ENCODE measurements around the gene FAAH2.
"Not testable (repeated sequence)": the region's sequence is repeated elsewhere in the genome, so short reads cannot be mapped to it uniquely, and the experiment has no call there.

The FAAH2 gene

DNA sequence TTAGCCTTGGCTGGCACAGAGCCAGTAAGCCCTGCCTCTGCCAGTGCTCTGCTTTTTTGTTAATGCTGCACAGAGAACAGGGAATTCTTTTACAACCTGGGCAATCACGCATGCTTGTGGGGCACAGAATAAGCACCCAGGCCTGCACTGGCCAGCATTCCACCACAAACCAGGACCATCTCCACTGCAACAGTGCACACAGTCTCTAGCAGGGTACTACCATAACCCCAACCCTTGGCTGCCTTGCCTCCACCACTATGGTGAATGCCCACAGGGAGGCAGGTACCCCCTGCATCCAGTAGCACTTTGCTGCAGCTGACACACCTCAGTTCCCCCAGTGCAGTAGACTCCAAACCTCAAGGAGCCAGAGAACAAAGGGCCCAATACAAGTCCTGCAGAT, 19.2 kb upstream of the FAAH2 start:
- POLR2A ChIA-PET (ENCODE audit: low non-redundant PET) = no interaction called here
- no peak overlapping the region for H3K27ac ChIP-seq
- CTCF ChIA-PET = no interaction called here
- TF ChIP-seq, protein P1, sequence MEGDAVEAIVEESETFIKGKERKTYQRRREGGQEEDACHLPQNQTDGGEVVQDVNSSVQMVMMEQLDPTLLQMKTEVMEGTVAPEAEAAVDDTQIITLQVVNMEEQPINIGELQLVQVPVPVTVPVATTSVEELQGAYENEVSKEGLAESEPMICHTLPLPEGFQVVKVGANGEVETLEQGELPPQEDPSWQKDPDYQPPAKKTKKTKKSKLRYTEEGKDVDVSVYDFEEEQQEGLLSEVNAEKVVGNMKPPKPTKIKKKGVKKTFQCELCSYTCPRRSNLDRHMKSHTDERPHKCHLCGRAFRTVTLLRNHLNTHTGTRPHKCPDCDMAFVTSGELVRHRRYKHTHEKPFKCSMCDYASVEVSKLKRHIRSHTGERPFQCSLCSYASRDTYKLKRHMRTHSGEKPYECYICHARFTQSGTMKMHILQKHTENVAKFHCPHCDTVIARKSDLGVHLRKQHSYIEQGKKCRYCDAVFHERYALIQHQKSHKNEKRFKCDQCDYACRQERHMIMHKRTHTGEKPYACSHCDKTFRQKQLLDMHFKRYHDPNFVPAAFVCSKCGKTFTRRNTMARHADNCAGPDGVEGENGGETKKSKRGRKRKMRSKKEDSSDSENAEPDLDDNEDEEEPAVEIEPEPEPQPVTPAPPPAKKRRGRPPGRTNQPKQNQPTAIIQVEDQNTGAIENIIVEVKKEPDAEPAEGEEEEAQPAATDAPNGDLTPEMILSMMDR (conservative IDR thresholded peaks at IDR 0.05; ENCODE audit: low read depth) = no peak
- DNase-seq (ENCODE audit: low spot score) = no peak

DNA sequence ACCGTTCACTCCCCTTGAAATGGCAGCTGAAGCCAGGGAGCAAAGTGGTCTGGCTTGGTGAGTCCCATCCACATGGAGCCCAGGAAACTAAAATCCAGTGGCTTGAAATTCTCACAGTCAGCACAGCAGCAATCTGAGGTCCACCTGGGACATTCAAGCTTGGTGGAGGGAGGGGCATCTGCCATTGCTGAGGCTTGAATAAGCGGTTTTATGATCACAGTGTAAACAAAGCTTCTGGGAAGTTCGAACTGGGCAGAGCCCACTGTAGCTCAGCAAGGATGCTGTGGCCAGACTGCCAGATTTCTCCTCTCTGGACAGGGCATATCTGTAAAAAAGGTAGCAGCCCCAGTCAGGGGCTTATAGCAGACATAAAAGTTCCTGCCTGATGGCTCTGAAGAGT, 15.5 kb upstream of the FAAH2 start:
- DNase-seq (ENCODE audit: low spot score) = no peak
- ChIA-PET CTCF (no interaction called here), POLR2A (ENCODE audit: low non-redundant PET) (no interaction called here)
- TF ChIP-seq, protein P1 (conservative IDR thresholded peaks at IDR 0.05; ENCODE audit: low read depth) = no peak
- no peak overlapping the region for H3K27ac ChIP-seq

DNA sequence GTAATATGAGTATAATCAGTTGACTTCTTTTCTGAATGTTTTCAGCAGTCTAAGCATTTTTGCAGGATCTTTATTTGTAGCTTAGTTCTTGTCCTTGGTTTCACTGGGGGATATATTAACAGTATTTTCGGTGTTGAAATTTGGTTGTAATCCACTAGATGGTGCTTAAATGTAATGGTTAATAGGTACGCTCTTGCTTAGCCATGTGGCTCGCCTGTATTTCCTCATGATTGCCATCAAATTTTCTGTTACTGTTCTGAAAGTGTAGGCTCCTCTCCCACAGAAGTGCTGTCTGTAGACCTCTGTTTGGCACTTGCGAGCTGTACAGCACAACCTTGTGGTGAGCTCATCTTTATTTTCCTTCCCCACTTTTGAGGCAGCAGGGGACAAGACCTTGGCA, 3.9 kb upstream of the FAAH2 start:
- no peak overlapping the region for H3K27ac ChIP-seq
- no peak for DNase-seq (ENCODE audit: low spot score)
- ChIA-PET CTCF (no interaction called here), POLR2A (ENCODE audit: low non-redundant PET) (no interaction called here)
- TF ChIP-seq, protein P1 (conservative IDR thresholded peaks at IDR 0.05; ENCODE audit: low read depth) = no peak

DNA sequence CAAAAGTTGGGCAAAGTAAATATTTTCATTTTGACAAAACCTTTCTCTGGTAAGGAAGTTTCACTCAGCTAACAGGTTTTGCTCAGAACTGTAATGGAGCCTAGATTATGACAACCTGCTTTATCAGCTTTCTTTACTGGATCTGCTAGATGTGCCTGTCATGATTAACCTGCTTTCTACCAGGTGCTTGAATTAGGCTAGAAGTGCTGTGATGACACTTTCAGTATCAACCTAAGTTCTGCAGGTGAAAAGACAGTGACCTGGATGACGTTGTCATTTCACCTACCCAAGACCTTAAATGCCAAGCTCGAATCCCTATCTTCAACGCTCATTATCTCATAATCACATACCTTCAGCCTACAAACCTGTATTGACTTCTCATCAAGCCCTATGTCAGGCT, 1.5 kb upstream of the FAAH2 start:
- POLR2A ChIA-PET (ENCODE audit: low non-redundant PET) = no interaction called here
- CTCF ChIA-PET = no interaction called here
- no peak for DNase-seq (ENCODE audit: low spot score)
- H3K27ac ChIP-seq = no peak overlapping the region
- TF ChIP-seq, protein P1 (conservative IDR thresholded peaks at IDR 0.05; ENCODE audit: low read depth) = no peak

DNA sequence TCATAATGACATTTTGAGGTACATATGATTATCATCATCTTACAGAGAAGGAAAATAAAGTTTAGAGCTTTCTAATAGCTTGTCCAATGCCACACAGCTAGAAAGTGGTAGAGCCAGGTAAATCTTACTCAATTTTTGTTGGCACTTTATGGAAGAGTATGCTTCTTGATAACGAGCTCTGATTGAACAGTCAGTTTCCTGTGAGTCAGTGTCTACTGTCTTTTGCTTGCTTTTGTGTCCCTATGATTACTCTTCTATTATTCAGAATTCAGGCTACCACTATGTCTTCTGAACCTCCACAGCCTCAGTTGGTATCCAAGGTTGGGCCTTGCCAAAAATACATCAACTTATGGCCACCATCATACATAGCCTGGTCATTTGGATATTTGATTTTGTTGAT, 2.6 kb downstream of the FAAH2 start:
- TF ChIP-seq, protein P1 (conservative IDR thresholded peaks at IDR 0.05; ENCODE audit: low read depth) = no peak
- no peak for DNase-seq (ENCODE audit: low spot score)
- H3K27ac ChIP-seq = no peak overlapping the region
- CTCF ChIA-PET = no interaction called here
- POLR2A ChIA-PET (ENCODE audit: low non-redundant PET) = no interaction called here

DNA sequence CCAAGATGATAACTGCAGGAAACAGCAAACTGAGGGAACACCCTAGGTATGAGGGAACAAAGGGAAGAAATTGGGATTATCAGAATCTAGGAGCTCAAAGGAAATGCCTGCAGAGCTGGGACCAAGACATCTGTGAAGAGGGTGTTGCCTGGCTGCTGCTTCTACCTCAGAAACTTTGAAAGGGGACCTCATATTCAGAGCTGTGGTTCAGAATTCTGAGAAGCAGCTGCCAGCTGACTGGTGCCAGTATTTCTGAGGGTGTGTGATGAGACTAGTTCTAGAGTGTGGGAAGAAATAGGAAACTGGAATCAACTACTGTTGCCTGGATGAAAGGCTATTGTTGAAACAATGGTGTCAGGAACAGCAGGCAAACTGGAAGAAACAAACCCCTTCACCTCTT, 8.5 kb downstream of the FAAH2 start:
- no peak for DNase-seq (ENCODE audit: low spot score)
- TF ChIP-seq, protein P1 (conservative IDR thresholded peaks at IDR 0.05; ENCODE audit: low read depth) = no peak
- ChIA-PET POLR2A (ENCODE audit: low non-redundant PET) (no interaction called here), CTCF (no interaction called here)
- H3K27ac ChIP-seq = no peak overlapping the region

DNA sequence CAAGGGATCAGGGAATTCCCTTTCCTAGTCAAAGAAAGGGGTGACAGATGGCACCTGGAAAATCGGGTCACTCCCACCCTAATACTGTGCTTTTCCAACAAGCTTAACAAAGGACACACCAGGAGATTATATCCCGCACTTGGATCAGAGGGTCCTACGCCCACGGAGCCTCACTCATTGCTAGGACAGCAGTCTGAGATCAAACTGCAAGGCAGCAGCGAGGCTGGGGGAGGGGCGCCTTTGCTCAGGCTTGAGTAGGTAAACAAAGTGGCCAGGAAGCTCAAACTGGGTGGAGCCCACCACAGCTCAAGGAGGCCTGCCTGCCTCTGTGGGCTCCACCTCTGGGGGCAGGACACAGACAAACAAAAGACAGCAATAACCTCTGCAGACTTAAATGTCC, 9.2 kb downstream of the FAAH2 start:
- DNase-seq (ENCODE audit: low spot score); POLR2A ChIA-PET (ENCODE audit: low non-redundant PET); CTCF ChIA-PET; H3K27ac ChIP-seq: not testable (repeated sequence)
